Head of caudate nucleus (tissue), 42 donors: ENCODE data around the gene UMAD1.

Experiments
- DNase-seq, 42 donors: peaks; one replicate each; pipeline versions ENCODE4 v3.0.0 to v3.0.0-alpha.2; 2020 to 2021; ENCODE audit warnings: mixed read lengths in 7 of 42
- intact Hi-C: fragments of 100-400 bp; cut with DNase I; formaldehyde crosslinking; loops from one replicate; pipeline ENCODE4 v1.15.0; 2022

Gene UMAD1

GRCh38 chr7:7640221-7641128 is at the start of gene UMAD1:
UMAD1 (plus strand) TSS chr7:7640752; CDS start chr7:7673372, 32,620 bp downstream.
- DNase-seq: peak; percentile 97 to 100 (median 99)
- intact Hi-C loops: no loop called here

GRCh38 chr7:7595451-7595850 is 45.1 kb upstream of the UMAD1 start:
- no peak for DNase-seq
- intact Hi-C loops: no loop called here

- intact Hi-C loops: no loop called here
- no peak for DNase-seq
Observed at GRCh38 chr7:7596176-7596575, 44.4 kb upstream of the UMAD1 start.

- DNase-seq: no peak
- intact Hi-C loops: no loop called here
Observed at GRCh38 chr7:7607010-7607409, 33.5 kb upstream of the UMAD1 start.

GRCh38 chr7:7609330-7609729 is 31.2 kb upstream of the UMAD1 start:
- intact Hi-C loops: no loop called here
- DNase-seq: no peak

- DNase-seq: no peak
- intact Hi-C loops: no loop called here
Observed at GRCh38 chr7:7612519-7612918, 28.0 kb upstream of the UMAD1 start.

GRCh38 chr7:7613210-7613609 is 27.3 kb upstream of the UMAD1 start:
- DNase-seq: no peak
- intact Hi-C loops: no loop called here

GRCh38 chr7:7614018-7614741 is 26.4 kb upstream of the UMAD1 start:
- peak in 1 of 42 donors; percentile 11 for DNase-seq
- intact Hi-C loops: no loop called here

GRCh38 chr7:7617550-7617949 is 23.0 kb upstream of the UMAD1 start:
- intact Hi-C loops: no loop called here
- DNase-seq: no peak

- no peak for DNase-seq
- intact Hi-C loops: no loop called here
Observed at GRCh38 chr7:7618410-7618809, 22.1 kb upstream of the UMAD1 start.

- no peak for DNase-seq
Observed at GRCh38 chr7:7620236-7620635, 20.3 kb upstream of the UMAD1 start.

GRCh38 chr7:7620644-7621210 is 19.8 kb upstream of the UMAD1 start:
- no peak for DNase-seq
- intact Hi-C loops: no loop called here

More at GRCh38 chr7:7620236-7620635, 20.3 kb upstream of the UMAD1 start:
- intact Hi-C loops: no loop called here

GRCh38 chr7:7628476-7628875 is 12.1 kb upstream of the UMAD1 start:
- DNase-seq: no peak
- intact Hi-C loops: no loop called here

- intact Hi-C loops: no loop called here
- DNase-seq: no peak
Observed at GRCh38 chr7:7630626-7631329, 9.8 kb upstream of the UMAD1 start.

- intact Hi-C loops: no loop called here
- DNase-seq: peak in 17 of 42 donors; percentile 2 to 64 (median 24)
Observed at GRCh38 chr7:7639421-7639820, 1.1 kb upstream of the UMAD1 start.

- peak in 5 of 42 donors; percentile 1 to 53 (median 9) for DNase-seq
- intact Hi-C loops: no loop called here
Observed at GRCh38 chr7:7639847-7640220, 718 bp upstream of the UMAD1 start.

GRCh38 chr7:7641129-7641663 is 644 bp downstream of the UMAD1 start:
- intact Hi-C loops: no loop called here

GRCh38 chr7:7642081-7642480 is 1.5 kb downstream of the UMAD1 start:
- intact Hi-C loops: no loop called here
- DNase-seq: no peak

More at GRCh38 chr7:7641129-7641663, 644 bp downstream of the UMAD1 start:
- DNase-seq: peak in 13 of 42 donors; percentile 8 to 43 (median 16)

GRCh38 chr7:7647495-7648036 is 7.0 kb downstream of the UMAD1 start:
- no peak for DNase-seq
- intact Hi-C loops: no loop called here
